GF-D8 (cell line): ENCODE data around the gene EEF2K.
"Not testable (repeated sequence)": the region's sequence is repeated elsewhere in the genome, so short reads cannot be mapped to it uniquely, and the experiment has no call there.

Experiments used
- DNase-seq: peaks from one replicate; lab custom pipeline; 2025; lab: John Stamatoyannopoulos, UW

The EEF2K gene

DNA sequence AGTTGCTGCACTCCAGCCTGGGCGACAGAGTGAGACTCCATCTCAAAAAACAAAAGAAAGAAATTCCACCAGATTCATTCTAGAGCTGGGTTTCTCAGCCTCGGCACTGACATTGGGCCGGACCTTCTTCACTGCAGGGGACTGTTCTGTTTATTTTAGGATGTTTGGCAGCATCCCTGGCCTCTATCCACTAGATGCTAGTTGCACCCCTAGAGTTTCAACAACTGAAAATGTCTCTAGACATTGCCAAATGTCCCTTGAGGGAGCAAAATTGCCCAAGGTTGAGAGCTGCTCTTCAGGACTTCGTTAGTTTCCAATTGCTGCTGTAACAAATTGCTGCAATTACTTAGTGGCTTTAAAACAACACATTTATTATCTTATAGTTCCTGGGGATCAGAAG lies 7.2 kb downstream of the EEF2K start:
- DNase-seq, result no peak

- DNase-seq, result no peak
These were observed 7.7 kb downstream of the EEF2K start for GRCh38 chr16:22213801-22214200.

- DNase-seq, result no peak
These were observed 8.3 kb downstream of the EEF2K start for GRCh38 chr16:22214402-22214801.

DNA sequence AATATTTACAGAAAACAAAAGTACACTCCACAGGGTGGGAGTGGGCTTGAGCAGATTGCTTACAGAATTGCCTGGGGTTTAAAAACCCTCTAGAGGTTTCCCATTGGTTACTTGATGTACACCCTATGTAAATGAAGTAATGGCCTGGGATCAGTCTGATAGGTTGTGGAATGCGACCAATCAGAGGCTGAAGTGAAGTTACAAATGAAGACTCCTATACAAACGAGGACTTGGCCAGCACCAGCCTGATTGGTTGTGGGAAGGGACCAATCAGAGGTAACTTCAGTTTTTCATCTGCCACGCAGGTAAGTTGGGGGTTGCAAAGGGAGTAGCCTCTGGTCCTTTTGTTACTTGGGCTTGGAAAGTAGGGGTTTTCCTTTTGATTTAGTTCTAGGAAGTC lies 8.8 kb downstream of the EEF2K start:
- no peak for DNase-seq

- DNase-seq, result peak; percentile 95
These were observed 10.2 kb downstream of the EEF2K start for GRCh38 chr16:22216191-22216831.

DNA sequence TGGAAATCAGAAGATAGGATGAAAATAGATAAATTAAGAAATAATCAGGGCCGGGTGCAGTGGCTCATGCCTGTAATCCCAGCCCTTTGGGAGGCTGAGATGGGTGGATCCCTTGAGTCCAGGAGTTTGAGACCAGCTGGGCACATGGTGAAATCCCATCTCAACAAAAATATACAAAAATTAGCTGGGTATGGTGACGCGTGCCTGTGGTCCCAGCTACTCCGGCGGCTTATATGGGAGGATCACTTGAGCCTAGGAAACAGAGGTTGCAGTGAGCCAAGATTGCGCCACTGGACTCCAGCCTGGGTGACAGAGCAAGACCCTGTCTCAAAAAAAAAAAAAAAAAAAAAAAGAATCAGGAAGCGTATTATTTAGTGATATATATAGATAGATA lies 10.8 kb downstream of the EEF2K start:
- DNase-seq, result not testable (repeated sequence)

- DNase-seq, result no peak
These were observed 12.0 kb downstream of the EEF2K start for GRCh38 chr16:22217890-22218730.

DNA sequence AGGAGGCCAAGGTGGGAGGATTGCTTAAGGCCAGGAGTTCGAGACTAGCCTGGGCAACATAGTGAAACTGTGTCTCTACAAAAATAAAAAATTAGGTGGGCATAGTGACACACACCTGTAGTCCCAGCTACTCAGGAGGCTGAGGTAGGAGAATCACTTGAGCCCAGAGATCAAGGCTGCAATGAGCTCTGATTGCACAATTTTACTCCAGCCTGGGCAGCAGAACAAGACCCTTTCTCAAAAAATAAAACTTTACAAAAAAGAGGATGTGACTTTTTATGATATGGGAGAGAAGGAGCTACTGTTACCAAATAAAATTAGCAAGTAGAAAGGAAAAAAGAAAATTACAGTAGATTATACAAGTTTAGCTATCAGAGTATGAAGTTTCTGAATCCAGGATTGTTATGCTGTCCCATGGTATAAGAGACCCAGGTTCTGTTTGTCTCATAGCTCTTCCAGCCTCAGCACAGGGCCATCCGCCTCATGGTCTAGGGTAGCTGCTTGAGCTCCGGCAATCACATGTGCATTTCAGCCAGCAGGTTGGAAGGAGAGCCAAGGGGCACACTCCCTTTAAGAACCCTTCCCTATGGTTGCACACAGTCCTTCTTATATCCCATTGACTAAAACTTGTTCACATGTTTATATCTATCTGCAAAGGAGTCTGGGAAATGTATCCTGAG lies 13.5 kb downstream of the EEF2K start:
- no peak for DNase-seq

GRCh38 chr16:22220069-22220440 lies 14.0 kb downstream of the EEF2K start:
- no peak for DNase-seq

DNA sequence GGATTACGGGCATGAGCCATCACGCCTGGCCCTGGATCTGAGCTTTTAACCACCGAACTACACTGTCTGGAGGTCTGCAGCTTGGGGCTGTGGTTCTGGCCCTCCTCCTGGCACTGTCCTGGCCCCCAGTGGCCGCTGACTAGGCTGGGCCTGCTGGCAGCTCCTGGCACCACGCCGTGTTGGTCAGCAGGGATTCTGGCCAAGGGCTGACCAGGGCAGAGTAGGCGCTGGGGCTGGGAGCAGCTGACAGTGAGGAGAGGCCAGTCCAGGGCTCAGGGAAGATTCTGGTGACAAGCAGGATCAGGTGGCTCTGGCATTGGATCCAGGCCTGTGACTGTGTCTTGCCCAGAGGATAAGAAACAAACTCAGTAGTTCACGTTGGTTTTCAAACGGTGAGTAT lies 14.6 kb downstream of the EEF2K start:
- no peak for DNase-seq

DNA sequence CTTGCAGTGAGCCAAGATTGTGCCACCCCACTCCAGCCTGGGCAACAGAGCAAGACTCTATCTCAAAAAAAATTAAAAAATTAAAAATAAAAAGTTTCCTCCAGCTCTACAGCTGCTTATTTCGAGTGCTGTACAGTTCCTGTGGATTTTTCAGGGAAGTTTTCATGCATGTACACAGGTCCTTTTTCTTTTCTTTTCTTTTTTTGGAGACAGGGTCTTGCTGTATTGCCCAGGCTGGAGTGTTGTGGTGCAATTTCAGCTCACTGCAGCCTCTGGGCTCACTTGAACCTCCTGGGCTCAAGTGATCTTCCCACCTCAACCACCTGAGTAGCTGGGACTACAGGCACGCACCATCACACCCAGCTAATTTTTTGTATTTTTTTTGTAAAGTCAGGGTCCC lies 15.9 kb downstream of the EEF2K start:
- no peak for DNase-seq

GRCh38 chr16:22222998-22223397 lies 16.9 kb downstream of the EEF2K start:
- DNase-seq, result no peak

DNA sequence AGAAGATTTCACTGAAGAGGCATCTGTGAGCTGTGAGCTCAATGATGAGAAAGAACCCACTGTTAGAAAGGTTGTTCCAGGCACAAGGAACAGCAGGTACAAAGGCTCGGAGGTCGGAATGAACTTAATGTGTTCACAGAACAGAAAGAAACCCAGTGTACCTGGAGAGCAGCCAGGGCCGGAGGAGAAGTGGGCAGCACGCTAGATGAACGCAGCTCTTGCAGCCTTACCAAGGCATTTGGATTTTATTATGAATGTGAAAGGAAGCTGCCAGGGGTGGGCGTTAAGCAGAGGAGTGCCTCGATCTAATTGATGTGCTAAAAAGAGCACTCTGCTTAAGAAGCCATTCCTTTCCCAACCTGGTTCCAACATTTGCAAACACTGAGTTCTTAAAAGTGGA lies 19.0 kb downstream of the EEF2K start:
- no peak for DNase-seq

DNA sequence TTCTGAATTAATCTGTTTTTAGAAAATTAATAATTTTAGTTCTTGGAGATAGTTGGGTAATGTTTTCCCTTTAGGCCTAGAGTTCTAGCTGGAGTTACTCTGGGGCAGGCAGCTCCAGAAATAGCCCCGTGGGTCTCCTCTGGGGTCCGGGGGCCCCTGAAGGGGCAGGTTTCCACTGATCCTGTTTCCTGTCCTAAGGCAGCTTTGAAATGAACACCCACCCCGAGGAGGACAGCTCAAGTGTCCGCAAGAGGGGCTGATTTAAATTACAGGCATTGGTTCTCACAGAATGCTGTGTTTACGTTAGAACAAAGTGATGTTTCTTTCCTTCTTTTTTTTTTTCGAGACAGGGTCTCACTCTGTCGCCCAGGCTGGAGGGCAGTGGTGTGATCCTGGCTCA lies 23.8 kb downstream of the EEF2K start:
- no peak for DNase-seq

- no peak for DNase-seq
These were observed 26.4 kb downstream of the EEF2K start for GRCh38 chr16:22232277-22233036.

GRCh38 chr16:22233037-22233372 lies 26.9 kb downstream of the EEF2K start:
- no peak for DNase-seq

DNA sequence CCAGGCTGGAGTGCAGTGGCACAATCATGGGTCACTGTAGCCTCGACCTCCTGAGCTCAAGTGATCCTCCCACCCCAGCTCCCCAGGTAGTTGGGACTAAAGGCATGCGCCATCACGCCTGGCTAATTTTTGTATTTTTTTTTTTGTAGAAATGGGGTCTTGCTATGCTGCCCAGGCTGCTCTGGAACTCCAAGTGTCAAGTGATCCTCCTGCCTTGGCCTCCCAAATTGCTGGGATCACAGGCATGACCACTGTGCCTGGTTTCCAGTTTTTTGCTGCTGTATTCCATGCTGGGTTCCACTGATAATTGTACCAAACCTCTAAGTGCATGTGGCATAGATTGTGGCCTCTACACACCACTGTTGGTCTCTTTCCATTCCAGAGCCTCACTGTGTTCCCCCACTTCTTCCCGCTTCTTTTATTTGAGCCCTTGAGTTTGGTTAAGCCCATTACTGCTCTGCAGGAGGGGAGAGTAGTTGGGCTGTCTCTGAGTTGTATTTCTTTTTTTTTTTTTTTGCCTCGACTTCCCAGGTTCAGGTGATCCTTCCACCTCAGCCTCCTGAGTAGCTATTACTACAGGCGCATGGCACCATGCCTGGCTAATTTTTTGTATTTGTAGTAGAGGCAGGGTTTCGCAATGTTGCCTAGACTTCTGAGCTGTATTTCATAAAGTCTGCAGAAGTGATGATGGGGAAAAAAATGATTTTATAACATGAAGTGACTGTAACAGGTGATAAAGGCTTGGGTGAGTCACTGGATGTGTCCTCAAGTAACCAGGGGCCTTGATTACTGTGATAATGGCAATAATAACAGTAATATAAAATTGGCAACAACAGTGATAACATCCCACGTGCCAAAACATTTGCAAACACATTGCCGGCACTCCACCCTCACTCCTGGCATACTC lies 30.0 kb downstream of the EEF2K start:
- DNase-seq, result no peak

DNA sequence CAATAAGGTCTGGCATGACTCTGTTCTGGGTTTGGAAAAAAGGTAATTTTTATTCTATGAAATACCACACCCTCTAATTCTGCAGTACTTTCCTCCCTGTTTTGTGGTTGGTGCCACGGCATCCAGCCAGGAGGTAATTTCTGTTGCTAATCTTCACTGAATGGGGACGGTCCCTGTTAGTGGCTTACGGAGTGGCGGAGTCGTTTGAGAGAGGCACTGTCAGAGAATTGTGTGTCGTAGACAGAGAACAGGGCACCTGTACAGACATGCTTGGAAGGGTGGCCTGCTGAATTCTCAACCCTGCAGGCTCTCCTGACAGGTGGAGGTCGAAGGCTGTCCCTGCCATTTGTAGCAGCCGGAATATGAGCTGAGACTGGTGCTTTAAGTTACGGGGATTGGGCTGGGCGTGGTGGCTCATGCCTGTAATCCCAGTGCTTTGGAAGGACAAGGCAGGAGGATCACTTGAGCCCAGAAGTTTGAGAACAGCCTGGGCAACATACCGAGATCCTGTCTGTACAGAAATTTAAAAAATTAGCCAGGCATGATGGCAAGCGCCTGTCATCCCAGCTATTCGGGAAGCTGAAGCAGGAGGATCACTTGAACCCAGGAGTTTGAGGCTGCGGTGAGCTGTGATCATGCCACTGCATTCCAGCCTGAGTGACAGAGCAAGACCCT lies 33.2 kb downstream of the EEF2K start:
- DNase-seq, result no peak

DNA sequence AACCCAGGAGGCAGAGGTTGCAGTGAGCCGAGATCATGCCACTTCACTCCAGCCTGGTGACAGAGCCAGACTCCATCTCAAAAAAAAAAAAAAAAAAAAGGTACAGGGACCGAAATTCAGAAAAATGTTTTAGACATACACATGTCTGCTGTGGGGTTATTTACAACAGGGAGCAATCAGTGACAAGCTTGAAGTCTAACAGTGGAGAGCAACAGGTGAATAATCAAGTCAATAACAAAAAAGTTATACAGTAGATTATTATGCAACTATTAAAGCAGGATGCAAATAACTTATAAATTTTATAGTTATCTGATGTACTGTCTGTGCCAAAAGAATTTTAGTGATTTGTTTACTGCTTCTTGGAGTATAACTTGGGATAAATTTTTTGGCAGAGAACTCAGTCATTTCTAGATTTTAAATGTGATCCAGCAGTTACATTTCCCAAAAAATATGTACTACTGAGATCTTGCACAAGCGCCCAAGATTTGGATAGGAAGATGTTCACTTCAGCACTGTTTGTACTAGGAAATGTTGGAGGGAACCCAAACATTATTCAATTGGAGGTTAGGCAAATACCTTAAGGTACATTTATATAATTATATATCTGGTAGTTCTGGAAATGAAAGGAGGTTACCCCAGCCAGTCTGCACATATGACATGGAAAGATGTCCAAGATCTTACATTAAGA lies 34.1 kb downstream of the EEF2K start:
- no peak for DNase-seq

DNA sequence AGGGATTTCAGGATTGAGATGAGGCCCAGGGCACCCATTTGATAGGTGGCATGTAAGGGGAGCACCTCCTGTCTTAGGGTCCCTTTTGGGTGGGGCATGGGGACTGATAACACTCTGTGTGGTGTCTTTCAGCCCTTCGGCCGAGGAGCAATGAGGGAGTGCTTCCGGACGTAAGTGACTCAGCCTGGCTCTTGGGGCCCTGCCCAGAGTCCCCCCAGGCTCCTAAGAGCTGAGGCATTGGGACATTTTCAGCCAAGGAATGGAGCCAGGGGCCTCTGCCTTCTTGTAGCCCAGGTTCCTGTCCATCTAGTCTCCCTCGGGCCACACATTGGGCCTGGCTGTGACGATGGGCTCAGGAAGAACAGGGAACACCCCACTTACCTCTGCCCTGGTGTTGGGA lies 44.4 kb downstream of the EEF2K start:
- no peak for DNase-seq
